Motor neuron (in vitro differentiated cells): ENCODE data around the gene SLC13A1. TPM values are rescaled to one million over a fixed set of nuclear protein-coding genes. Genes with fewer than 3 reads are reported as not detected.

Source experiments
- ATAC-seq, 8 experiments: fragments of 200-7000 bp; cut with Tn5 transposase; replicated peaks in 6 of 8; 2 replicates each; pipeline ENCODE4 v1.8.0; 2021; ENCODE audit warnings: mild to moderate bottlenecking in 8 of 8, moderate library complexity in 8 of 8
- H3K27ac ChIP-seq, 2 donors: fragments of 250-450 bp; sonication (Bioruptor Pico); 2 replicates each; pipeline ENCODE4 v1.9.0; 2021; ENCODE audit warnings: antibody characterized with exemption in 2 of 2, mild to moderate bottlenecking in 2 of 2, moderate library complexity in 1 of 2
- H3K4me1 ChIP-seq, 2 donors: fragments of 250-450 bp; sonication (Bioruptor Pico); replicated peaks in 1 of 2; 2 replicates each; pipeline ENCODE4 v1.6.1; 2021; ENCODE audit warnings: antibody characterized with exemption in 2 of 2, mild to moderate bottlenecking in 2 of 2, moderate library complexity in 1 of 2
- H3K4me3 ChIP-seq, 5 donors: fragments of 250-450 bp; sonication (Bioruptor Pico); 2 replicates each; pipeline ENCODE4 v1.9.0; 2021; ENCODE audit warnings: antibody characterized with exemption in 5 of 5, mild to moderate bottlenecking in 5 of 5, moderate library complexity in 4 of 5
- WGBS, 10 experiments: fragments of 450-650 bp; shearing (Covaris generic); methylation state at CpG; one replicate each; pipeline ENCODE4 v1.0.0; 2022; 5-methylcytosine and 5-hydroxymethylcytosine counted together
- in situ Hi-C, 9 experiments: fragments of 400-800 bp; cut with MboI; loops; one replicate each; pipeline ENCODE4 v1.15.0; 2021; ENCODE audit warnings: low sequenced_read_pairs in 9 of 9, low pct_unique_long_range_greater_than_20kb in 2 of 9; ENCODE audit not compliant: unreplicated experiment in 9 of 9
- total RNA-seq, 8 experiments: library from RNA; unstranded; fragments of 300-600 nt; gene quantifications; 2 replicates each; pipeline versions ENCODE4 v1.2.3 to v1.2.4, GENCODE V29; 2022

The SLC13A1 gene
- total RNA-seq, 8 experiments from 2014 or later, result 0.10 to 0.13 TPM; not detected in 6

DNA sequence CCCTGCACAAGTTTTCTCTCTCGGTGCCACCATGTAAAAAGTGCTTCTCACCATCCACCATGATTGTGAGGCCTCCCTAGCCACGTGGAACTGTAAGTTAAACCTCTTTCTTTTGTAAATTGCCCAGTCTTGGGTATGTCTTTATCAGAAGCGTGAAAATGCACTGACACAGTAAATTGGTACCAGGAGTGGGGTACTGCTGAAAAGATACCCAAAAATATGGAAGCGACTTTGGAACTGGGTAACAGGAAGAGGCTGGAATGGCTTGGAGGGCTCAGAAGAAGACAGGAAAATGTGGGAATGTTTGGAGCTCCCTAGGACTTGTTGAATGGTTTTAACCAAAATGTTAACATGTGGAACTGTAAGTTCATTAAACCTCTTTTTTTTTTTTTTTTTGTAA is 15.6 kb upstream of the SLC13A1 start:
- H3K4me3 ChIP-seq, result no peak overlapping the region
- in situ Hi-C loops, result no loop called here
- no peak for ATAC-seq
- H3K27ac ChIP-seq, result no peak overlapping the region
- 10 to 100% (median 80%) methylated on average over 1 to 4 of the region's 4 CpGs for WGBS, 10 experiments
- H3K4me1 ChIP-seq, result no peaks in the 10 kb centered on the region

DNA sequence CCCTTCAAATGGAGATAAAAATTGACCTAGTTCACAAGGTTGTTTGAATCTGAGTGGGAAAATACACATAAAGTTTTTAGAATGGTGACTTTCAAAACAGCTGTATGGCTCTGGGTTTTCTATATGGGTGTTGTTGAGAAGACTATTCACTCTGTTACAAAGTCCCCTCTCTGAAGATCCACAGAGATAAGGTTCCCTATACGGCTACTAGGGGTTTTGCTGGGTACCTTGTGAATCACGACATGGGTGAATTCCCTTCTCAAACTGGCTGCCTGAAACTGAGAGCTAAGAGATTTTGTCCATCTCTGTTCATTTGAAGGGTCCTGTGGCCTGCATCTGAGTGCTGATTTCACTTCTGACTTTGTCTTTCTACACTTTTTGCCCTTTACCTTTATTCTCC is 11.8 kb upstream of the SLC13A1 start:
- no peak overlapping the region for H3K4me3 ChIP-seq
- WGBS, 10 experiments, result 10 to 100% (median 81%) methylated on average over 1 to 2 of the region's 2 CpGs; no CpG with 5 or more reads in 4 of the 10 experiments
- H3K4me1 ChIP-seq, result no peaks in the 10 kb centered on the region
- ATAC-seq, result no peak
- in situ Hi-C loops, result no loop called here
- no peak overlapping the region for H3K27ac ChIP-seq

DNA sequence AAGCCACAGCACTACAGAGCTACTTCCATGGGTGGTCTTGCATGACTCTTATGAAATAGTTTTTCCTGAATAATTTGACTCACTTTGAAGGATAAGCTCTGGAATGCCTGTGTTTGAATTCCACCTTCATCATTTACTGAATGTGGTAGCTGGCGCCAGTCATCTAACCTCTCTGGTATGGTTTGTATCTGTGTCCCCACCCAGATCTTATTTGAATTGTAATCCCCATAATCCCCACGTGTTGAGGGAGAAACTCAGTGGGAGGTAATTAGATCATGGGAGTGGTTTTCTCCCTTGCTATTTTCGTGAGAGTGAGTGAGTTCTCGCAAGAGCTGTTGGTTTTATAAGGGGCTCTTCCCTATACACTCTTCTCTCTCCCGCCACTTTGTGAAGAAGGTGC is 11.2 kb upstream of the SLC13A1 start:
- peak in 2 of 8 experiments; percentile 29 to 38 for ATAC-seq
- Histone ChIP-seq H3K4me3 (no peak overlapping the region), H3K4me1 (no peaks in the 10 kb centered on the region), H3K27ac (no peak overlapping the region)
- in situ Hi-C loops, result no loop called here
- WGBS, 10 experiments, result 18 to 100% (median 67%) methylated on average over 1 to 5 of the region's 5 CpGs; no CpG with 5 or more reads in 1 of the 10 experiments

DNA sequence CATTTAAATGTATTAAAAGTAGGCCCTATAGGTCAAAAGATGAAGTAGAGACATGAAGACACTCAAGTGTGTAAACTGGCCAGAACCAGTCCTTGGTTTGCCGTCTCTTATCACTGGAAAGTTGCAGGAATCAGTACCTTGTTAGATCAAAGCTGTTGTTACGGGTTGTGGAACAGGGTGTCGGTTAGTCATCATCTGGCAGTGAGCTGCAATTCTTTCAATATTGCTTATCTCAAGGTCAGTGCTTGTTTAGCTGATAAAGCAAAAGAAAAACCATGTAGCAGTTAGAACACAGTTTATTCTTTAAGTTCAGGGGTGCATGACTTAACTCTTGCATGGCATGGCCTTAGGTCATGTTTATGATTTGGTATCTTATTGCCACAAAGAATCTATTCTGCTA is 10.0 kb upstream of the SLC13A1 start:
- in situ Hi-C loops, result no loop called here
- H3K4me3 ChIP-seq, result no peak overlapping the region
- ATAC-seq, result no peak
- no peaks in the 10 kb centered on the region for H3K4me1 ChIP-seq
- 15 to 100% (median 90%) methylated on average over 1 to 3 of the region's 3 CpGs; no CpG with 5 or more reads in 2 of the 10 experiments for WGBS, 10 experiments
- H3K27ac ChIP-seq, result no peak overlapping the region

DNA sequence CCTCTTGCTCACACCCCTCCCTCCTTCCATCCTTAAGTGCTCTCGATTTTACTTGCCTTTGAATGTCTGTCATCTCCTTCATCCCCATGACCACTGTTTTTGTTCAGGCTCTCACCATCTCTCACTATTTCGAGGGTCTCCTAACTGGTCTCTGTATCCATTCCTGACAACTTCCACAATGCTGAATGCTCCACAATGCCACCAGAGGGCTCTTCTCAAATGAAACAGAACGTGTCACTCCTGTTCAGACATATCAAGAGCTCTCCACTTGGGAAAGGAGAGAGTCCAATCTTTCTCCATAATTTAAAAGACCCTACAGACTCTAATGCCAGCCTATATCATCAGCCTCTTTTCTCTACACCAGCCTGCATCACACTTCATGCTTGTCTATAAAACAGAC is 9.0 kb upstream of the SLC13A1 start:
- H3K27ac ChIP-seq, result no peak overlapping the region
- H3K4me3 ChIP-seq, result no peak overlapping the region
- WGBS, 10 experiments, result 0 to 86% (median 61%) methylated on average over 1 to 3 of the region's 3 CpGs; no CpG with 5 or more reads in 1 of the 10 experiments
- in situ Hi-C loops, result no loop called here
- H3K4me1 ChIP-seq, result no peaks in the 10 kb centered on the region
- ATAC-seq, result peak in 3 of 8 experiments; percentile 21 to 65 (median 44)

DNA sequence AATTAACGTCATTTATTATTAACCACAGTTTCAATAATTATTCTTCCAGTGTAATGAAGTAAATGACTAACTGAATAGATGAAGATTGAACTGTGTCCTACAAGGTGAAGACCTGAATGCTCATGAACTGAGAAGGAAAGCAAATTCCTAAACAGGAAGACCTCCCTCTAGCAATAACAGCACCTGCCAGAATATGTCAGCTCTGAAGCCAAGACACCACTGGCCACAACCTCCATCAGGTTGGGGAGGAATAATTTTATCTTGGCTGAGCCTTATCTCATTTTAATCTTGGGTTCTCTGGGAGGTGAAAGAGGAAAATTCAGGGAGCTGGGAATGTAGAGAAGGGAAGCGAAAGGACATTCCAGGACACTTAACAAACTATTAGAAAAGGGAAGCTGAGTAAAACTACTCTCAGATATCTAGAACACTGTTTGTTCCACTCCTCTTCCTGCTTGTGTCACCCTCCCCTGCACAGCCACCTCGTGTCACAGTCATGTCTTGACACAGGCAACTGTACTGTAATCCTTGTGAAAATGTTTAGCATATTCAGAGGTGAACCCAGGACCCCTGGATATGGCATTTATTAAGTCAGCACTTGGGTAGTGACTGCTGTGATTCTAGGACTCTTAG is 4.6 kb upstream of the SLC13A1 start:
- in situ Hi-C loops, result no loop called here
- no peak overlapping the region for H3K27ac ChIP-seq
- ATAC-seq, result no peak
- H3K4me1 ChIP-seq, result no peaks in the 10 kb centered on the region
- H3K4me3 ChIP-seq, result no peak overlapping the region
- 0 to 90% (median 64%) methylated on average over 1 to 3 of the region's 3 CpGs for WGBS, 10 experiments

DNA sequence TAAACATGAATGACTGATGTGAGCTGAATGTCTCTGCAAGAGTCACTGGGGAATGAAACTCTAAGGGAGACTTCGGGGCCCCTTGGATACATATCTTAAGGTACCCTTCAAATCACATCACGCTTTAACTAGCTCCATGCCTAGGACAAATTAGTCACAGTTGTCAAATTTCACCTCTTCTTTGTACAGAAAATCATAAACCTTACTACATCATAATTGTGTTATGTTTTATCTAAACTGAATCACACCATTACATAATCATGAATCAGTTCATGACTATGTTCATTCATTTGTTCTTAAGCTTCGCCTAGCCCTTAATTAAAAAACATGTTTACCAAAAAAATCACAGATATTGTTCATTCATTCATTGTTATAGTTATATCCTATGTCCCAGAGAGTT is 2.1 kb upstream of the SLC13A1 start:
- Histone ChIP-seq H3K4me1 (no peaks in the 10 kb centered on the region), H3K27ac (no peak overlapping the region), H3K4me3 (no peak overlapping the region)
- no peak for ATAC-seq
- 0 to 100% (median 66%) methylated on average over 1 to 3 of the region's 3 CpGs for WGBS, 10 experiments
- in situ Hi-C loops, result no loop called here

DNA sequence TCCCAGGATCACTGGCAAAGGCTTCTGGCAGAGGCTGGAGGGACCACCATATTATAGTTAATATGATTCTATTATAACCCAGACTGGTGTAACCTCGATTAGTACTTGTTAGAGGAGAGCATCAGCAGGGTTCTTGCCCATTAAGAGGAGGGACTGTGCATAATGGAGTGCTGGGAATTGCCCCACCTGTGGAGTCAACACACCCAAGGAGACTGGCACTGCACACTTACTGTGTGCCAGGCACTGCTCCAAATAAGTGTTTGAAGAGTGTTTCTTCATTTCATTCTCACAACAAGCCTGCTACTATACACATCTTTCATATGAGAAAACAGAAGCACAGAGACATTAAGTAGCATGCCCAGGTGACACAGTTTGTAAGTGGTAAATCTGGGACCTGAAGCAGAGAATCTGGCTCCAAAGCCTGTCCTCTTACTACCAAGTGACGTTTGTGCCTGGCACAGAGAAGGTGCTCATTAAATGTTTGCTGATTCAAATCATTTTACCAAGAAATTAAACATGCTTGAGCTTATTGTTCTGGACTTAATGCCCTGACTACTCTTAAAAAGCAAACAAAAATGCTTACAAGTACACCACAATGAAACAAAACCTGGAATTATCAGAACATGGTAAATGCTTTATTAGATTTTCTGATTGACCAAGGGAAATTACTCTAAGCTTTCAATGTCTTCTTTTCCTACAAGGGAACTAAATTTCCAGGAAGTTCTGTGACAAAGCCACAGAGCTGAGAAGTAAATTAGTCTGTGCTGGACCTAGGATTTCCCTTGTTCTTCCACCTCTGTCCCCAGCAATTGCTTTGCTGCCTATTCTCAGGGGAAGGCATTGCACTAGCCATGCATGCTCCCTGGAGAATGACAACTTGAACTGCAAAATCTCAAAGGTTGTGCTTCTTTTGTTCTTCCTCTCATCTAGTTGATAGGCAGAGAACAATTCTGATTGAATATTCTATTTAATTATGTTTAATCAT is 809 bp downstream of the SLC13A1 start:
- Histone ChIP-seq H3K4me3 (no peak overlapping the region), H3K4me1 (no peaks in the 10 kb centered on the region), H3K27ac (no peak overlapping the region)
- in situ Hi-C loops, result no loop called here
- 0 to 78% (median 51%) methylated on average over 1 to 2 of the region's 2 CpGs; no CpG with 5 or more reads in 4 of the 10 experiments for WGBS, 10 experiments
- no peak for ATAC-seq

DNA sequence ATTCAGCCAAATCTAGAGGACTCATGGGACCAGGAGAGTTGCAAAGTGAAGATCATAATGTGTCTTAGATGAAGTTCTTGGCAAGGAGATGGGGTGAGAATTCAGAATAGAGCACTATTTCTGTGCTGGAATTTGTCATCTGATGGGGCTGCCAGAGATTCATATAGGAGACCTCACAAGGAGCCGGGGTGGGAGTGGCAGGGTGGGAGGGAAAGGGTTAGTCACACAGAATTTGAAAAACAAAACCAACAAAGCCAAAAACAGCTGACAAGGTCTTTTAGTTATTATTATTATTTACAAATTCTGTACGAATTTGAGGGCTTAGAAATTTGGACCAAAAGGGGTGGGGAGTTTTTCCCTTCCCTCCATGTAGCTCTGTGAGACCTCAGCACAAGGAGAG is 1.7 kb downstream of the SLC13A1 start:
- in situ Hi-C loops, result no loop called here
- Histone ChIP-seq H3K4me3 (no peak overlapping the region), H3K27ac (no peak overlapping the region), H3K4me1 (no peaks in the 10 kb centered on the region)
- WGBS, 10 experiments, result 0 to 40% (median 20%) methylated on average over 1 of the region's 2 CpGs; no CpG with 5 or more reads in 5 of the 10 experiments
- no peak for ATAC-seq

DNA sequence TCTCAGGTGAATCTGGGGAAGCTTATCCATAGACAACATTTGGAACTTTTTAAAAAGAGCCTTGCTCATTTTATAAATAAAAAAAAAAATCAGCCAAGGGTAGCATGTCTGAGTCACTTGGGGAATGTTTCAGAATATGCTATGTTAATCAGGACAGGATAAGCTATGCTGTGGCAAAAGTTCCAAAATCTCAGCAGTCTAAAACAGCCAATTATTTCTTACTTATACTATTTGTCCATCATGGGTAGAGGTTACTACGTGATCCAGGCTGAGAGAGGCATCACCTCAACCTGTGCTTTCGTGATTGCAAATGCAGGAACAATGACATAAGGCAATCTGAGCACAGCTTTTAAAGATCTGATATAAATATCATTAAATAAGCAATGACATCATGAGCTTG is 6.5 kb downstream of the SLC13A1 start:
- ATAC-seq, result peak in 2 of 8 experiments; percentile 38 to 52
- H3K4me1 ChIP-seq, result no peaks in the 10 kb centered on the region
- 0 to 100% (median 67%) methylated on average over 1 to 2 of the region's 2 CpGs; no CpG with 5 or more reads in 1 of the 10 experiments for WGBS, 10 experiments
- in situ Hi-C loops, result no loop called here
- no peak overlapping the region for H3K4me3 ChIP-seq
- no peak overlapping the region for H3K27ac ChIP-seq

DNA sequence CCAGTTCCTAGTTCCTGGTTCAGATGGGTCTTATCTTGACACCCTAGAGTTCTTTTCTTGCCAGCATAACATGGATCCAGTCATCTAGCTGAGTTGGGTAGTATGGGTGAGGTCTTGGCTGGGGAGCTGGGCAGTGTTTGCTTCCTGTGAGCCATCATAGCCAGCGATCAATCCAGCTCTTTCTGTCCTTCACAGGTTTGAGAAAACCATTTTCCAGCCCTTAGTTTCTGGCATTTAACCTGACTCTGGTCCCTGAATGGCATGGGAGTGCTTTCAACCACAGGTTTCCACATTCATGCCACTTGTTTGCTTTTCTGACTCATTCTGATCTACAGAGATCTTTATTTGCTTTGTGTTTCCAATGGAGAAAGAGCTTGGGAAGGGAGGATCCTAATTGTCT is 8.6 kb downstream of the SLC13A1 start:
- peak in 1 of 8 experiments; percentile 62 for ATAC-seq
- WGBS, 10 experiments, result 0 to 100% (median 71%) methylated on average over 1 of the region's 1 CpG; no CpG with 5 or more reads in 5 of the 10 experiments
- no peak overlapping the region for H3K4me3 ChIP-seq
- no peaks in the 10 kb centered on the region for H3K4me1 ChIP-seq
- in situ Hi-C loops, result no loop called here
- H3K27ac ChIP-seq, result no peak overlapping the region

DNA sequence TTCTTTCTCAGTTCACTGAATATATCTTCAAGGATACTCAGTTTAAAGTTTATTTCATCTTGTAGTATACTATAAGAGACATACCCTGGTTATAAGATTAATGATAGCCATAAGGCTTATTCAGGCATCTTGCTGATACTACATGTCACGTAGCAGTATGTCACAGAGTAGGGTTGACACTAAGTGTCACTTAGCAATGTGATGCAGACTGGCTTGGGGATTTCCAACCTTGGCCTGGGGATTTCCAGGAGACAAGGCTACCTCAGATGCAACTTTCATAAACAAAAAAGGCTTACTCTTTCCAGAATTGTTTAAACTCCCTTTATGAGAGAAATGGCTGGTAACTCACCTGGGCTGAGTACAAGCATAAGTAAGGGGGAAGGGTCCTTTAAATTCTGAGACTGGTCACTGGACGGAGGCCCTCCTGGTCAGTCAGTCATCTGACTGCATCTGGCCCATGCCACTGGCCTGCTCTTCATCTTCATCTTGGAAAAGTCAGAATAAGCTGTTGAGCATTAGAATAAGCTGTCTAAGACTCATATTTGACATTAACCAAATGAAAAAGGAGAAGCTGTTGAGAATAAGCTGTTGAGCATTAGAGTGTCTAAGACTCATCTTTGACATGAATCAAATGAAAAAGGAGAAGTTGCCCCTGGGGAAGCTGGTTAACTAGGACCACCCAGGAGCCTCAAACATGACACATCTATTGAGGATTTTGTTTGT is 9.5 kb downstream of the SLC13A1 start:
- Histone ChIP-seq H3K4me3 (no peak overlapping the region), H3K27ac (no peak overlapping the region), H3K4me1 (no peaks in the 10 kb centered on the region)
- ATAC-seq, result no peak
- in situ Hi-C loops, result no loop called here
- WGBS, 10 experiments, result 10 to 100% (median 90%) methylated on average over 1 to 2 of the region's 2 CpGs; no CpG with 5 or more reads in 2 of the 10 experiments

DNA sequence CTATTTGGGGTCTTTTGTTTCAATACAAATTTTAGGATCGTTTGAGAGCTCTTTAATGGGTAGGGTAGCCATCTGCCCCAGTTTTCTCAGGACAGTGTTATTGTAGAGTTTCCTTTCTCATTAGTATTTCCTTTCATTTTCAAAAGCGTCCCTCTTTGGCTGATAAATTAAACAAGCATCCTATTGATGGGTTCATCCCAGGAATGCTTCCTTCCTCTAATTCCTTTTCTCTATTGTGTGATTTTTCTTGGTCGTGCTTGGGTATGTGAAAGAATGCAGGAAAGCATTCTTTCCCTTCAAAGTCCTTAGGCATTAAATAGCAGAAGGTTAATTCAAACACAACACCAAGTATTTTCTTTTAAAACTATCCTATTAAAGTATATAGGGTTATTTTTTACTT is 14.0 kb downstream of the SLC13A1 start:
- Histone ChIP-seq H3K27ac (no peak overlapping the region), H3K4me3 (no peak overlapping the region), H3K4me1 (no peaks in the 10 kb centered on the region)
- in situ Hi-C loops, result no loop called here
- WGBS, 10 experiments, result 0 to 76% (median 43%) methylated on average over 2 to 3 of the region's 3 CpGs; no CpG with 5 or more reads in 1 of the 10 experiments
- ATAC-seq, result no peak
